Spleen (tissue), 11 donors: ENCODE measurements around the gene PIK3C2B. TPM values are rescaled to one million over a fixed set of nuclear protein-coding genes. Genes with fewer than 3 reads are reported as not detected.

Source experiments
- DNase-seq: peaks from one replicate; pipeline ENCODE4 v3.0.0-alpha.2; 2020
- H3K27ac ChIP-seq, 8 donors: fragments of 200-600 bp; sonication (generic) in 7 of 8; 1 replicate in 4 of 8; 2 replicates in 4 of 8; pipeline versions ENCODE4 v1.5.0 to v1.8.0; 2016 to 2021; ENCODE audit warnings: inconsistent platforms in 4 of 8, mild to moderate bottlenecking in 4 of 8, moderate library complexity in 1 of 8
- H3K27me3 ChIP-seq, 7 donors: fragments of 200-600 bp; sonication (generic) in 6 of 7; replicated peaks in 1 of 7; 1 replicate in 4 of 7; 2 replicates in 3 of 7; pipeline versions ENCODE4 v1.5.0 to v1.8.0; 2016 to 2021; ENCODE audit warnings: inconsistent platforms in 3 of 7, mild to moderate bottlenecking in 1 of 7
- H3K36me3 ChIP-seq, 6 donors: fragments of 200-600 bp; sonication (generic) in 5 of 6; 1 replicate in 4 of 6; 2 replicates in 2 of 6; pipeline versions ENCODE4 v1.5.0 to v1.8.0; 2016 to 2021; ENCODE audit warnings: inconsistent platforms in 2 of 6
- H3K4me1 ChIP-seq, 6 donors: fragments of 200-600 bp; sonication (generic) in 5 of 6; 1 replicate in 3 of 6; 2 replicates in 3 of 6; pipeline versions ENCODE4 v1.5.0 to v1.8.0; 2016 to 2021; ENCODE audit warnings: inconsistent platforms in 3 of 6
- H3K4me3 ChIP-seq, 8 donors: fragments of 200-600 bp; sonication (generic) in 7 of 8; 1 replicate in 4 of 8; 2 replicates in 4 of 8; pipeline versions ENCODE4 v1.5.0 to v1.8.0; 2016 to 2021; ENCODE audit warnings: inconsistent platforms in 4 of 8, mild to moderate bottlenecking in 4 of 8, moderate library complexity in 2 of 8
- H3K9me3 ChIP-seq, 8 donors: fragments of 200-600 bp; sonication (generic) in 7 of 8; 1 replicate in 4 of 8; 2 replicates in 4 of 8; pipeline versions ENCODE4 v1.5.0 to v1.8.0; 2016 to 2021; ENCODE audit warnings: inconsistent platforms in 4 of 8
- POLR2A ChIP-seq, 3 donors: fragments of 450-650 bp; IDR thresholded peaks; one replicate each; pipeline ENCODE4 v1.5.1; 2017; ENCODE audit warnings: antibody characterized with exemption in 3 of 3, mild to moderate bottlenecking in 1 of 3
- POLR2AphosphoS5 ChIP-seq, 3 donors: sonication (generic); formaldehyde crosslinking; IDR thresholded peaks; one replicate each; pipeline ENCODE4 v1.5.1; 2017; ENCODE audit warnings: antibody characterized with exemption in 3 of 3
- WGBS, 5 donors: extraction: QIAGEN DNeasy Blood & Tissue Kit in 3 of 5; methylation state at CpG; one replicate each; pipeline versions ENCODE4 v1.1.5 to v1.1.7; 2013 to 2018; 5-methylcytosine and 5-hydroxymethylcytosine counted together
- intact Hi-C: fragments of 100-400 bp; cut with DNase I; formaldehyde crosslinking; loops from one replicate; pipeline ENCODE4 v1.15.0; 2023; ENCODE audit warnings: low total_unique reads
- polyA plus RNA-seq, 3 donors: library from polyadenylated mRNA; stranded (reverse); fragments of 200-250 nt; gene quantifications; one replicate each; pipeline ENCODE4 v1.2.1, GENCODE V29; 2013
- total RNA-seq, 7 donors: library from RNA; depleted of rRNA in 3 of 7; stranded (reverse); fragments of >200 nt in 3 of 7; fragmentation: NEBNext Ultra II Directional in 4 of 7; extraction: Animal tissue kit (Norgen Biotek cat#: 25700) in 4 of 7; gene quantifications; one replicate each; pipeline versions ENCODE4 v1.1.0 to v1.2.1, GENCODE V29; 2016 to 2021
- TF ChIP-seq, protein P1 (sequence below), 11 experiments: fragments of 200-600 bp in 7 of 11; fragments of 450-650 bp in 4 of 11; sonication (generic) in 4 of 11; IDR thresholded peaks in 8 of 11; conservative IDR thresholded peaks in 3 of 11; 1 replicate in 7 of 11; 2 replicates in 4 of 11; pipeline versions ENCODE4 v1.4.0 to v1.8.0; 2016 to 2021; ENCODE audit warnings: antibody characterized with exemption in 11 of 11, inconsistent platforms in 4 of 11, mild to moderate bottlenecking in 1 of 11
- donor health status: healthy with polysubstance abuse.
- donor health status: DM: no; HTN: no; CAD: no; lungs with moderate emphysema.
- donor health status: DM: no; HTN: no; CAD: no.
- donor health status: Bipolar disorder and iron deficiency.
- donor health status: healthy.
- donor health status: DM: no; HTN: no; CAD: no.
- donor health status: DM: yes; HTN: yes; CAD: no.

Gene PIK3C2B
- total and polyA plus RNA-seq, 10 donors = 9.5 to 72.2 (median 59.7) TPM

DNA sequence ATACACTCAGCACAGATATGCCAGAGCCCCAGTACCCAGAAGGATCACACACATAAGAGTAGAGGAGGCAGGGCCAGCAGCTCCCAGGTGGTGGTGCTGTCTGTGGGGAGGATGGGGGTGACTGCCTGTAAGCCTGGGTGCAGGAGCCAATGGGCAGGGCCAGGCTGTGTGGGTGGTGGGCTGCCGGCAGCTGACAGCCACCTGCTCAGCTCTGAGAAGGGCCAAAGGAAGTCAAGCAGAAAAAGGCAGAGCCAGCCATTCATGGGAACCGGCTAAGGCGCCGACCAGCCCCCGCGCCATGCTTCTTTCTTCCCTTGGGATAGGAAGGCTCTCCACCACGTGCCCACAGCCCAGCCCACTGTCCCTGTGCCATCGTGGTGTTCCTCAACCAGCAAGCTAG, 14.1 kb downstream of the PIK3C2B start:
- Histone ChIP-seq H3K27ac (peak overlapping the region in 5 of 8 donors; percentile 51 to 84 (median 80)), H3K4me1 (peaks cover 76 to 100% (median 97%) of the 10 kb centered on the region in 6 donors), H3K36me3 (peaks cover 0 to 5% (median 0%) of the 10 kb centered on the region in 6 donors), H3K27me3 (no peaks in the 10 kb centered on the region), H3K4me3 (peak overlapping the region in 1 of 8 donors; percentile 20), H3K9me3 (no peaks in the 10 kb centered on the region)
- 32 to 56% (median 41%) methylated on average over 4 to 8 of the region's 8 CpGs for WGBS, 5 donors
- TF ChIP-seq, protein P1, sequence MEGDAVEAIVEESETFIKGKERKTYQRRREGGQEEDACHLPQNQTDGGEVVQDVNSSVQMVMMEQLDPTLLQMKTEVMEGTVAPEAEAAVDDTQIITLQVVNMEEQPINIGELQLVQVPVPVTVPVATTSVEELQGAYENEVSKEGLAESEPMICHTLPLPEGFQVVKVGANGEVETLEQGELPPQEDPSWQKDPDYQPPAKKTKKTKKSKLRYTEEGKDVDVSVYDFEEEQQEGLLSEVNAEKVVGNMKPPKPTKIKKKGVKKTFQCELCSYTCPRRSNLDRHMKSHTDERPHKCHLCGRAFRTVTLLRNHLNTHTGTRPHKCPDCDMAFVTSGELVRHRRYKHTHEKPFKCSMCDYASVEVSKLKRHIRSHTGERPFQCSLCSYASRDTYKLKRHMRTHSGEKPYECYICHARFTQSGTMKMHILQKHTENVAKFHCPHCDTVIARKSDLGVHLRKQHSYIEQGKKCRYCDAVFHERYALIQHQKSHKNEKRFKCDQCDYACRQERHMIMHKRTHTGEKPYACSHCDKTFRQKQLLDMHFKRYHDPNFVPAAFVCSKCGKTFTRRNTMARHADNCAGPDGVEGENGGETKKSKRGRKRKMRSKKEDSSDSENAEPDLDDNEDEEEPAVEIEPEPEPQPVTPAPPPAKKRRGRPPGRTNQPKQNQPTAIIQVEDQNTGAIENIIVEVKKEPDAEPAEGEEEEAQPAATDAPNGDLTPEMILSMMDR (IDR thresholded peaks at IDR 0.05 in 8 of 11, conservative IDR thresholded peaks at IDR 0.05 in 3 of 11) = no peak
- peak in 2 of 3 donors; percentile 67 to 68 for TF ChIP-seq POLR2AphosphoS5 (IDR thresholded peaks at IDR 0.05)
- peak; percentile 84 for DNase-seq
- intact Hi-C loops = no loop called here

DNA sequence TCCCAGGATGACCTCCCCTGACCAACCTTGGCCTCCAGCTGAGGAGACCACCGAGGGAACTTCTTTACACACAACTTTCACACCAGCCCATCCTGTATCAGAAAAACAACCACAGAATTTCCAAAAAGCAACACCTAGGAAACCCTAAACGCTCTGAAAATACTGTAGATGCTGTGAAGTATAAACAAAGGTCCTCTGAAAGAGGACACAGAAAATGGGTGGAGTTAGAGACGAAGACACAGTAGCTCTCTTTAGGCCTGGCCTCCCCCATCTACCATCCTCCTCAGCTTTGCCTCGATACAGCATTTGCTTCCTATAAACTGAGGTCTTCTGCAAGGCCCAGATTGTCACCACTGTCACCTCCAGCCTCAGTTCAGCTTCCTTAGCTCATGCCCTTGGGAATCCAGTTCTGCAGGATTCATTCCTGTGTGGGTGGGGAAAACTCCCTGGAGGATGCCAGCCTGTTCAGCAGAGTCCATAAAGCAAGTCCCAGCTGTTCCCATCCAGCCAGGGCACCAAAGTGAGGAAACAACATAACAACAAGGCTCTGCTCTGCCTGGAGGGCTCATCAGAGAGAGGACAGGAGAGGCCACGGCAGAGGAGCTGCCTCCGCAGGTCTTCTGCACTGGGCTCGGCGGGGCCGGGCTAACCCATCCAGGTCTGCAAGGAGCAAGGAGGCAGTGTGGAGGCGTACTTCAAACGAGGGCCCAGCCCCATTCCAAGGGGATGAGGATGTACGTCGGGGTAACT, 15.0 kb downstream of the PIK3C2B start:
- intact Hi-C loops = no loop called here
- H3K4me1 ChIP-seq = peaks cover 74 to 100% (median 97%) of the 10 kb centered on the region in 6 donors
- no peak for DNase-seq
- H3K27ac ChIP-seq = peak overlapping the region in 5 of 8 donors; percentile 51 to 84 (median 80)
- no peak overlapping the region for H3K4me3 ChIP-seq
- TF ChIP-seq POLR2A (IDR thresholded peaks at IDR 0.05) (no peak), POLR2AphosphoS5 (IDR thresholded peaks at IDR 0.05) (no peak)
- TF ChIP-seq, protein P1 (IDR thresholded peaks at IDR 0.05 in 8 of 11, conservative IDR thresholded peaks at IDR 0.05 in 3 of 11) = no peak
- 74 to 83% (median 79%) methylated on average over 13 of the region's 13 CpGs for WGBS, 5 donors
- no peaks in the 10 kb centered on the region for H3K9me3 ChIP-seq
- H3K36me3 ChIP-seq = peaks cover 0 to 5% (median 0%) of the 10 kb centered on the region in 6 donors
- H3K27me3 ChIP-seq = no peaks in the 10 kb centered on the region

DNA sequence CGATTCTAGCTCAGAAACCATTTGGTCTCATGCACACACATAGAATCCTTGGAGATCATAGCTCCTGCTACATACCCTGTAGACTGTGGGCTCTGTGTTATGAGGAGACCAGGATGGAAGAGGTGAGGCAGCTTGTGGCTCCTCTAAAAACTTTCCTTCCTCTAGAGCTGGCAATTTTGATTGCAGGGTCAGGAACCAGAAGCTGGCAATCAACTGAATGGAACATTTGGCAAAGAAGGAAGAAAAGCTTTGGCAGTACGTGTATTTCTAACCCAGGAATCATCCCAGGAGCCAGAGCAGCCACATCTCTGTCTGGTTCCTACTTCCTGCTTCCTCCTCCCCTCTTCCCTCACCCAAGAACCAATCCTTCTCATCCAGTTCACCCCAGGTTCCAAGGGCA, 15.7 kb downstream of the PIK3C2B start:
- peaks cover 74 to 100% (median 95%) of the 10 kb centered on the region in 6 donors for H3K4me1 ChIP-seq
- TF ChIP-seq, protein P1 (IDR thresholded peaks at IDR 0.05 in 8 of 11, conservative IDR thresholded peaks at IDR 0.05 in 3 of 11) = no peak
- no peak for TF ChIP-seq POLR2A (IDR thresholded peaks at IDR 0.05)
- TF ChIP-seq POLR2AphosphoS5 (IDR thresholded peaks at IDR 0.05) = no peak
- intact Hi-C loops = no loop called here
- H3K27me3 ChIP-seq = no peaks in the 10 kb centered on the region
- DNase-seq = no peak
- no peaks in the 10 kb centered on the region for H3K9me3 ChIP-seq
- peaks cover 0 to 5% (median 0%) of the 10 kb centered on the region in 6 donors for H3K36me3 ChIP-seq
- WGBS, 5 donors = 35 to 74% (median 68%) methylated on average over 2 of the region's 2 CpGs
- H3K27ac ChIP-seq = peak overlapping the region in 5 of 8 donors; percentile 15 to 84 (median 80)
- no peak overlapping the region for H3K4me3 ChIP-seq

DNA sequence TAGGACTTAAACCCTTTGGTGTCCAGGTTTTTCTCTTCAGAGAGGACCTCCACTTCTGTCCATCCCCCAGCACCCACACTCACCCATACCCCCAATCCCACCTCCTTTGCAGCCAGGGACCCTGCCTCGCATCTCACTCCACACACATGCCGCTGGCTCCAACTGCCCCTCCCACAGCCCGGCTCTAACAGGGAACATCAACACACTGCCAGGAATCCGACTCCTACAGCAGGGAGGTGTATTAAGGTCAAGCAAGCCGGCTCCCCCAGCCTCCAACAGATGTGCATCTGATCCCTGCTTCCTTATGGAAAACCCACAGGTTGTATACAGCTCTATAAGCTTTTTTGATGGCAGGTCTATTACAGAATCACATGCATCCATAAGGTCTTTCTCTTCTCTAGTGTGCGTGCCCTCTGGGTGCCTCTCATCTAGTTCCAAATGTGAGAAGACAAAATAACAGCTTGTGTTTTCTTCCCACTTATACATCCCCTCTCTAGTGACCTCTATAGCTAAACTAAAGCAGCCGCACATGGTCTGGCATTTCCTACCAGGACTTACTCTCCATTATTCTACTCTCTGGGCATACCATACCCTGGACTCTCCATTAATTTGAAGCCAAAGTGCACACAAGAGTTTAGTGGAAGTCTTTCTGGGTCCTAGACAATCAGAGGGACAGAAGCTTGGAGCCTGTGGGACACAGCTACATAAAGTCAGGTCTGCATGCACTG, 16.3 kb downstream of the PIK3C2B start:
- H3K9me3 ChIP-seq = no peaks in the 10 kb centered on the region
- peak overlapping the region in 5 of 8 donors; percentile 40 to 84 (median 80) for H3K27ac ChIP-seq
- no peak for DNase-seq
- peaks cover 0 to 5% (median 0%) of the 10 kb centered on the region in 6 donors for H3K36me3 ChIP-seq
- H3K4me1 ChIP-seq = peaks cover 75 to 100% (median 91%) of the 10 kb centered on the region in 6 donors
- H3K27me3 ChIP-seq = no peaks in the 10 kb centered on the region
- 74 to 85% (median 80%) methylated on average over 7 of the region's 7 CpGs for WGBS, 5 donors
- intact Hi-C loops = no loop called here
- no peak overlapping the region for H3K4me3 ChIP-seq
- no peak for TF ChIP-seq POLR2A (IDR thresholded peaks at IDR 0.05)
- TF ChIP-seq, protein P1 (IDR thresholded peaks at IDR 0.05 in 8 of 11, conservative IDR thresholded peaks at IDR 0.05 in 3 of 11) = no peak
